IMR-90 (cell line): ENCODE results near the gene ANKRD63. TPM values are rescaled to one million over a fixed set of nuclear protein-coding genes. Genes with fewer than 3 reads are reported as not detected.

Source experiments
- ATAC-seq: fragments of 200-7000 bp; cut with Tn5 transposase; 2 replicates; pipeline ENCODE4 v1.9.1; 2020; ENCODE audit warnings: low read depth, mild to moderate bottlenecking, moderate library complexity
- BruUV-seq: library from RNA; stranded (reverse); fragments of 400-500 nt; replicated peaks from 2 replicates; lab custom pipeline; 2021; lab: Mats Ljungman, UMichigan
- CTCF ChIA-PET: fragments of 300-600 bp; formaldehyde crosslinking; extraction: SDS; loops from one replicate; lab custom pipeline; 2021; ENCODE audit warnings: antibody characterized with exemption; lab: Yijun Ruan, JAX
- POLR2A ChIA-PET: fragments of 300-600 bp; sonication (Branson Sonifier 250); formaldehyde crosslinking; loops from one replicate; lab custom pipeline; 2022; ENCODE audit warnings: antibody characterized with exemption; ENCODE audit not compliant: unreplicated experiment; lab: Charles Lee
- DNase-seq: peaks from one replicate; pipeline ENCODE4 v3.0.0; 2013
- H2AFZ ChIP-seq: replicated peaks from 2 replicates; pipeline ENCODE3; 2013; ENCODE audit warnings: low read length, mild to moderate bottlenecking; ENCODE audit not compliant: poor library complexity
- H2AK5ac ChIP-seq: 2 replicates; pipeline ENCODE4 v1.6.1; 2013; ENCODE audit warnings: low read depth, low read length, inconsistent platforms
- H2AK9ac ChIP-seq: replicated peaks from 2 replicates; pipeline ENCODE3; 2013; ENCODE audit warnings: mild to moderate bottlenecking, low read depth, low read length, moderate library complexity; ENCODE audit not compliant: poor library complexity
- H2BK120ac ChIP-seq: 2 replicates; pipeline ENCODE4 v1.6.1; 2013; ENCODE audit warnings: low read depth, low read length, inconsistent platforms
- H2BK15ac ChIP-seq: 3 replicates; pipeline ENCODE4 v1.6.1; 2013; ENCODE audit warnings: low read depth, low read length, inconsistent platforms
- H2BK20ac ChIP-seq: 2 replicates; pipeline ENCODE4 v1.6.1; 2013; ENCODE audit warnings: low read depth, mild to moderate bottlenecking, inconsistent platforms, low read length, moderate library complexity
- H2BK5ac ChIP-seq: 2 replicates; pipeline ENCODE4 v1.6.1; 2013; ENCODE audit warnings: mild to moderate bottlenecking, low read depth, low read length, inconsistent platforms; ENCODE audit not compliant: poor library complexity, severe bottlenecking
- H3K14ac ChIP-seq: replicated peaks from 2 replicates; pipeline ENCODE4 v1.6.1; 2013; ENCODE audit warnings: low read depth, low read length, inconsistent platforms
- H3K18ac ChIP-seq: 2 replicates; pipeline ENCODE4 v1.6.1; 2013; ENCODE audit warnings: low read depth, low read length, control low read depth
- H3K23ac ChIP-seq: 2 replicates; pipeline ENCODE4 v1.6.1; 2013; ENCODE audit warnings: low read depth, low read length, inconsistent platforms
- H3K27ac ChIP-seq: 2 replicates; pipeline ENCODE4 v1.5.1; 2013; ENCODE audit warnings: mild to moderate bottlenecking, control low read depth, low read length; ENCODE audit not compliant: insufficient read depth
- H3K27me3 ChIP-seq: 2 replicates; pipeline ENCODE4 v1.6.1; 2013; ENCODE audit warnings: low read length; ENCODE audit not compliant: control insufficient read depth, insufficient read depth
- H3K36me3 ChIP-seq: 2 replicates; pipeline ENCODE4 v1.6.1; 2013; ENCODE audit warnings: low read length, mixed read lengths; ENCODE audit not compliant: control insufficient read depth, insufficient read depth
- H3K4ac ChIP-seq: 2 replicates; pipeline ENCODE4 v1.6.1; 2013; ENCODE audit warnings: low read depth, low read length, inconsistent platforms
- H3K4me1 ChIP-seq: 2 replicates; pipeline ENCODE4 v1.6.1; 2013; ENCODE audit warnings: low read length, mixed read lengths; ENCODE audit not compliant: control insufficient read depth, insufficient read depth
- H3K4me2 ChIP-seq: 2 replicates; pipeline ENCODE4 v1.6.1; 2013; ENCODE audit warnings: low read depth, mild to moderate bottlenecking, control low read depth, low read length, moderate library complexity
- H3K4me3 ChIP-seq: 2 replicates; pipeline ENCODE4 v1.5.1; 2013; ENCODE audit warnings: low read depth, mild to moderate bottlenecking, control low read depth, low read length, moderate library complexity; ENCODE audit not compliant: insufficient read depth
- H3K56ac ChIP-seq: 2 replicates; pipeline ENCODE4 v1.6.1; 2013; ENCODE audit warnings: low read length, inconsistent platforms; ENCODE audit not compliant: insufficient read depth; ENCODE audit errors: extremely low read depth
- H3K79me1 ChIP-seq, 2 experiments: 2 replicates each; pipeline ENCODE4 v1.6.1; 2013; ENCODE audit warnings: low read length in 2 of 2, inconsistent platforms in 1 of 2, low read depth in 1 of 2
- H3K9ac ChIP-seq: 2 replicates; pipeline ENCODE4 v1.6.1; 2013; ENCODE audit warnings: low read depth, low read length, control low read depth
- H3K9me1 ChIP-seq: 2 replicates; pipeline ENCODE4 v1.6.1; 2013; ENCODE audit warnings: low read length, inconsistent platforms; ENCODE audit not compliant: insufficient read depth
- H3K9me3 ChIP-seq: 2 replicates; pipeline ENCODE4 v1.6.1; 2013; ENCODE audit warnings: low read length; ENCODE audit not compliant: control insufficient read depth, insufficient read depth
- H4K20me1 ChIP-seq: 2 replicates; pipeline ENCODE4 v1.6.1; 2013; ENCODE audit warnings: low read length, inconsistent platforms; ENCODE audit not compliant: insufficient read depth
- H4K5ac ChIP-seq: 2 replicates; pipeline ENCODE4 v1.6.1; 2013; ENCODE audit warnings: mild to moderate bottlenecking, low read depth, low read length, control low read depth
- H4K8ac ChIP-seq, 2 experiments: 2 replicates each; pipeline ENCODE4 v1.6.1; 2013; ENCODE audit warnings: low read depth in 2 of 2, low read length in 2 of 2, control low read depth in 1 of 2, inconsistent platforms in 1 of 2
- H4K91ac ChIP-seq: 2 replicates; pipeline ENCODE4 v1.6.1; 2013; ENCODE audit warnings: low read depth, low read length, inconsistent platforms; ENCODE audit not compliant: insufficient read depth
- CHD1 ChIP-seq: IDR thresholded peaks from 2 replicates; pipeline ENCODE4 v1.6.1; 2012; ENCODE audit warnings: low read depth, low read length, improper control_type of control experiment
- CTCF ChIP-seq: conservative IDR thresholded peaks from 2 replicates; pipeline ENCODE4 v1.5.1; 2012; ENCODE audit warnings: mild to moderate bottlenecking, low read depth, low read length, improper control_type of control experiment
- FOS ChIP-seq: fragments of 150-350 bp; IDR thresholded peaks from 2 replicates; pipeline ENCODE4 v1.6.1; 2016; ENCODE audit warnings: low read depth, low read length
- POLR2A ChIP-seq: IDR thresholded peaks from 2 replicates; pipeline ENCODE4 v1.6.1; 2012; ENCODE audit warnings: mild to moderate bottlenecking, low read depth, low read length
- RCOR1 ChIP-seq: IDR thresholded peaks from 2 replicates; pipeline ENCODE4 v1.6.1; 2012; ENCODE audit warnings: mild to moderate bottlenecking, low read length, improper control_type of control experiment; ENCODE audit not compliant: insufficient replicate concordance
- SMC3 ChIP-seq: fragments of 150-350 bp; IDR thresholded peaks from 2 replicates; pipeline ENCODE4 v1.6.1; 2016; ENCODE audit warnings: low read depth, mild to moderate bottlenecking, antibody characterized with exemption, low read length, moderate library complexity
- USF2 ChIP-seq: fragments of 150-350 bp; IDR thresholded peaks from 2 replicates; pipeline ENCODE4 v1.6.1; 2017; ENCODE audit warnings: mild to moderate bottlenecking, antibody characterized with exemption, low read length, low read depth
- WGBS, 2 experiments: methylation state at CpG; one replicate each; pipeline versions ENCODE4 v1.1.5 to v1.1.7; 2013; ENCODE audit warnings: missing lambda C conversion rate in 2 of 2; ENCODE audit not compliant: insufficient read length in 1 of 2; ENCODE audit errors: extremely low coverage in 2 of 2; 5-methylcytosine and 5-hydroxymethylcytosine counted together
- dilution Hi-C: fragments of 300-500 bp; cut with HindIII; formaldehyde crosslinking; loops from one replicate; pipeline ENCODE4 v1.14.3; 2018; ENCODE audit warnings: low sequenced_read_pairs; ENCODE audit not compliant: unreplicated experiment
- in situ Hi-C: fragments of 300-500 bp; cut with MboI; formaldehyde crosslinking; loops from 3 replicates; pipeline ENCODE4 v1.14.3; 2019; ENCODE audit warnings: low sequenced_read_pairs, inconsistent platforms, mixed read lengths
- intact Hi-C: fragments of 100-400 bp; cut with micrococcal nuclease; formaldehyde crosslinking; loops from 2 replicates; pipeline ENCODE4 v1.10.0; 2022
- polyA plus RNA-seq, 3 experiments: library from polyadenylated mRNA; depleted of rRNA; stranded (reverse); fragments of >200 nt; gene quantifications; 2 replicates each; pipeline ENCODE4 v1.2.3, GENCODE V29; 2012; ENCODE audit warnings: low replicate concordance in 1 of 3
- total RNA-seq: library from RNA; depleted of rRNA; stranded (reverse); fragments of >200 nt; gene quantifications from 2 replicates; pipeline ENCODE4 v1.2.3, GENCODE V29; 2012

ANKRD63 gene
- total and polyA plus RNA-seq, 2 of the 4 experiments (the other 2 are of a cell fraction): not detected

- peak; percentile 35 for ATAC-seq
Observed at GRCh38 chr15:40282147-40282868, 556 bp downstream of the ANKRD63 start.

More at GRCh38 chr15:40282147-40282868, 556 bp downstream of the ANKRD63 start:
- CTCF ChIA-PET: no interaction called here
- Histone ChIP-seq H3K27me3 (peaks cover 73% of the 10 kb centered on the region), H3K9me1 (no peaks in the 10 kb centered on the region), H2AFZ (peak overlapping the region; percentile 86), H3K56ac (no peak overlapping the region), H2AK5ac (no peak overlapping the region), H3K18ac (no peak overlapping the region), H4K20me1 (no peaks in the 10 kb centered on the region), H2AK9ac (no peak overlapping the region), H2BK120ac (no peak overlapping the region), H2BK20ac (no peak overlapping the region), H3K9me3 (no peaks in the 10 kb centered on the region), H4K5ac (no peak overlapping the region), H3K23ac (no peak overlapping the region), H3K14ac (no peak overlapping the region), H2BK15ac (no peak overlapping the region), H3K36me3 (no peaks in the 10 kb centered on the region), H3K27ac (no peak overlapping the region), H3K79me1 (no peaks in the 10 kb centered on the region), H4K91ac (no peak overlapping the region), H3K4ac (no peak overlapping the region), H2BK5ac (no peak overlapping the region), H3K4me3 (peak overlapping the region; percentile 47), H3K4me2 (peak overlapping the region; percentile 91), H3K4me1 (peaks cover 9% of the 10 kb centered on the region), H4K8ac (no peak overlapping the region), H3K9ac (no peak overlapping the region)
- DNase-seq: no peak
- in situ Hi-C loops: no loop called here
- POLR2A ChIA-PET: interaction anchor here (0.7 kb wide), 1 partner anchor 72 kb away, joined by 4 read pairs; no protein-coding TSS in a partner anchor
- BruUV-seq: no TSS peak
- intact Hi-C loops: no loop called here
- TF ChIP-seq USF2 (no peak), FOS (no peak), RCOR1 (no peak), POLR2A (no peak), CTCF (peak; percentile 37; the same call in 1 of the 2 replicates), CHD1 (no peak), SMC3 (no peak)
- dilution Hi-C loops: no loop called here
- WGBS, 2 experiments: 0% methylated on average over 13 of the region's 92 CpGs; no CpG with 5 or more reads in 1 of the 2 experiments
